HEK293T (cell line): ENCODE data around the gene ABI1.

Experiments used
- CTCF ChIA-PET: fragments of 350-600 bp; formaldehyde crosslinking; extraction: SDS; loops from one replicate; lab custom pipeline; 2021; ENCODE audit warnings: antibody characterized with exemption, inconsistent platforms; lab: Yijun Ruan, JAX
- POLR2A ChIA-PET: fragments of 350-600 bp; formaldehyde crosslinking; extraction: SDS; loops from one replicate; lab custom pipeline; 2020; ENCODE audit warnings: antibody characterized with exemption, inconsistent platforms; lab: Yijun Ruan, JAX
- DNase-seq: peaks from one replicate; pipeline ENCODE4 v3.0.0; 2012; ENCODE audit warnings: mixed read lengths; ENCODE audit errors: extremely low spot score
- ARNT ChIP-seq: fragments of 450-650 bp; IDR thresholded peaks from 2 replicates; pipeline ENCODE4 v1.6.1; 2017; ENCODE audit warnings: mild to moderate bottlenecking
- BHLHE40 ChIP-seq: fragments of 450-650 bp; IDR thresholded peaks from 2 replicates; pipeline ENCODE4 v1.6.1; 2016; ENCODE audit warnings: mild to moderate bottlenecking, moderate library complexity, borderline replicate concordance
- CTBP1 ChIP-seq: fragments of 450-650 bp; IDR thresholded peaks from 2 replicates; pipeline ENCODE4 v1.6.1; 2016; ENCODE audit warnings: borderline replicate concordance
- ELF4 ChIP-seq: fragments of 450-650 bp; IDR thresholded peaks from 2 replicates; pipeline ENCODE4 v1.6.1; 2017; ENCODE audit warnings: antibody characterized with exemption
- FOXA1 ChIP-seq: fragments of 450-650 bp; IDR thresholded peaks from 2 replicates; pipeline ENCODE4 v1.6.1; 2016; ENCODE audit warnings: mild to moderate bottlenecking
- FOXK2 ChIP-seq: fragments of 450-650 bp; IDR thresholded peaks from 2 replicates; pipeline ENCODE4 v1.6.1; 2016; ENCODE audit warnings: mild to moderate bottlenecking
- FOXM1 ChIP-seq: fragments of 450-650 bp; IDR thresholded peaks from 2 replicates; pipeline ENCODE4 v1.6.1; 2017; ENCODE audit warnings: mild to moderate bottlenecking, borderline replicate concordance
- HDGF ChIP-seq: fragments of 450-650 bp; IDR thresholded peaks from 2 replicates; pipeline ENCODE4 v1.6.1; 2017; ENCODE audit warnings: antibody characterized with exemption, borderline replicate concordance
- L3MBTL2 ChIP-seq: fragments of 450-650 bp; conservative IDR thresholded peaks from 2 replicates; pipeline ENCODE4 v1.6.1; 2016; ENCODE audit warnings: mild to moderate bottlenecking
- LEF1 ChIP-seq: fragments of 450-650 bp; IDR thresholded peaks from 2 replicates; pipeline ENCODE4 v1.6.1; 2017; ENCODE audit warnings: mild to moderate bottlenecking, borderline replicate concordance
- NFRKB ChIP-seq: fragments of 450-650 bp; IDR thresholded peaks from 2 replicates; pipeline ENCODE4 v1.6.1; 2016; ENCODE audit warnings: mild to moderate bottlenecking, moderate library complexity
- PKNOX1 ChIP-seq: fragments of 450-650 bp; IDR thresholded peaks from 2 replicates; pipeline ENCODE4 v1.6.1; 2016
- SP1 ChIP-seq: fragments of 450-650 bp; IDR thresholded peaks from 2 replicates; pipeline ENCODE4 v1.6.1; 2017
- SUZ12 ChIP-seq: fragments of 450-650 bp; IDR thresholded peaks from 2 replicates; pipeline ENCODE4 v1.6.1; 2016; ENCODE audit warnings: mild to moderate bottlenecking
- TARDBP ChIP-seq: fragments of 450-650 bp; IDR thresholded peaks from 2 replicates; pipeline ENCODE4 v1.6.1; 2016
- ZNF384 ChIP-seq: fragments of 450-650 bp; IDR thresholded peaks from 2 replicates; pipeline ENCODE4 v1.6.1; 2016

The ABI1 gene

GRCh38 chr10:26787362-26787761 is 73.4 kb downstream of the ABI1 start:
- POLR2A ChIA-PET = no interaction called here
- no peak for DNase-seq
- CTCF ChIA-PET = no interaction called here
- no peak for TF ChIP-seq FOXK2
- TF ChIP-seq TARDBP = no peak
- TF ChIP-seq LEF1 = no peak
- TF ChIP-seq FOXM1 = no peak
- TF ChIP-seq ELF4 = no peak
- no peak for TF ChIP-seq NFRKB
- no peak for TF ChIP-seq HDGF
- TF ChIP-seq FOXA1 = no peak
- no peak for TF ChIP-seq SP1
- no peak for TF ChIP-seq SUZ12
- TF ChIP-seq PKNOX1 = no peak
- no peak for TF ChIP-seq ZNF384
- TF ChIP-seq L3MBTL2 = no peak
- no peak for TF ChIP-seq BHLHE40
- no peak for TF ChIP-seq CTBP1
- TF ChIP-seq ARNT = no peak

- no peak for DNase-seq
- ChIA-PET CTCF (interaction anchor here (0.8 kb wide), 1 partner anchor 9 kb away, joined by 3 read pairs; no protein-coding TSS in a partner anchor), POLR2A (no interaction called here)
- no peak for TF ChIP-seq PKNOX1
Observed at GRCh38 chr10:26781797-26782196, 79.0 kb downstream of the ABI1 start.

- DNase-seq = no peak
- ChIA-PET CTCF (interaction anchor here (0.8 kb wide), 1 partner anchor 9 kb away, joined by 3 read pairs; no protein-coding TSS in a partner anchor), POLR2A (no interaction called here)
- TF ChIP-seq SP1 (no peak), ZNF384 (no peak), TARDBP (no peak), ELF4 (no peak), CTBP1 (no peak), FOXM1 (no peak), NFRKB (no peak), LEF1 (no peak), ARNT (no peak), BHLHE40 (no peak), SUZ12 (no peak), HDGF (no peak), FOXA1 (no peak)
Observed at GRCh38 chr10:26780793-26781601, 79.8 kb downstream of the ABI1 start.

- no peak for TF ChIP-seq L3MBTL2
- TF ChIP-seq FOXM1 = no peak
- TF ChIP-seq NFRKB = no peak
- TF ChIP-seq TARDBP = no peak
- TF ChIP-seq ARNT = no peak
- no peak for TF ChIP-seq SUZ12
- no peak for TF ChIP-seq HDGF
- no peak for TF ChIP-seq FOXA1
- no peak for TF ChIP-seq ZNF384
- TF ChIP-seq LEF1 = no peak
- no peak for TF ChIP-seq PKNOX1
- TF ChIP-seq CTBP1 = no peak
- TF ChIP-seq FOXK2 = no peak
- no peak for TF ChIP-seq BHLHE40
- no peak for TF ChIP-seq SP1
- TF ChIP-seq ELF4 = no peak
- ChIA-PET POLR2A (no interaction called here), CTCF (interaction anchor here (0.5 kb wide), 1 partner anchor 377 kb away, joined by 5 read pairs; no protein-coding TSS in a partner anchor)
- no peak for DNase-seq
Observed at GRCh38 chr10:26780106-26780792, 80.5 kb downstream of the ABI1 start.

- DNase-seq = no peak
- ChIA-PET CTCF (no interaction called here), POLR2A (no interaction called here)
- TF ChIP-seq TARDBP = no peak
- TF ChIP-seq FOXM1 = no peak
- no peak for TF ChIP-seq L3MBTL2
- no peak for TF ChIP-seq BHLHE40
- TF ChIP-seq HDGF = no peak
- TF ChIP-seq CTBP1 = no peak
- TF ChIP-seq SP1 = no peak
- TF ChIP-seq SUZ12 = no peak
- no peak for TF ChIP-seq ARNT
- TF ChIP-seq PKNOX1 = no peak
- TF ChIP-seq FOXK2 = no peak
- TF ChIP-seq LEF1 = no peak
- no peak for TF ChIP-seq ZNF384
- TF ChIP-seq FOXA1 = no peak
Observed at GRCh38 chr10:26779176-26779860, 81.4 kb downstream of the ABI1 start.
